Brain pericyte (primary cell): Measurements from ENCODE around the gene RAD51B.

Experiments used
- DNase-seq: peaks from one replicate; pipeline ENCODE4 v3.0.0-alpha.2; 2012; ENCODE audit warnings: low read depth, low spot score

RAD51B gene

DNA sequence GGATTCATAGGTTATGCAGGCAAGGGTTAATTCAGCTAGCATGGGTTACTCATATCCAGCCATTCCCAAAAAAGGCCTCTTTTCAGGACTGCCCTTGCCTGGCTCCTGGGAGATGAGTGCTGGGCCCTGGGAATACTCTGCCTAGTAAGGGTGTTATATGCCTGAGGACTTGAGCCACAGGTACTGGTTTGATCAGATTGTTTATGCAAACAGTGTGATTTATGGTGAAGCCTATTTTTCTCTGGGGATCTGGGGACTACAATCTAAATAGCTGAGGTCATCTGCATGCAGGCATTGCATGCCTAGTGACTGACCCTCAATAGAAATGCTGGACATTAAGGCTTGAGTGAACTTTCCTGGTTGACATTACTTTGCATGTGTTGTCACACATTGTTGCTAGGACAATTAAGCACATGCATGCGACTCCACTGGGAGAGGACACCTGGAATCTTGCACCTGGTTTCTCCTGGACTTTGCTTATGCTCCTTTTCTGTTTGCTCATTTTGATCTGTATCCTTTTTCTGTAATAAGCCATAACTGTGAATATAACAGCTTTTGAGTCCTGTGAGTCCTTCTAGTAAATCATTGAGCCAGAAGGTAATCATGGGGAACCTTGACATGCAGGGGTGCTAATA is 73.0 kb downstream of the RAD51B start:
- no peak for DNase-seq

DNA sequence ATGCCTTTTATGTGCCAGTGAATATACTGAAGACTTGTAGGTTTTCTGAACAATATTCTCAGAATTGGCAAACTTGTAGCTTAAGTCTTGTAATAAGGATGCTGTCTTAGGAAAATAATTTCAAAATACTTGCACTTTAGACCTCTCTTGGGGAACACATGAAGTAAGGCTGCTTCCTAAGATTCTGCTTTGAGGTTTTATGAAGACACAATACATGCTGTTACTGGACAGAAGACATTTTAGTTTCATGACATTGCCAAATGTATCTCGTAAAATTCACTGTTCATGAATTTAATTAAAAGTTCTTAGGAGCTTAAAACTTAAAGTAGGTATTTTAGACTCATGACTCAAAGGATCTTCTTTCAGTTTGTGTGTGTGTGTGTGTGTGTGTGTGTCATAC is 80.7 kb downstream of the RAD51B start:
- DNase-seq = no peak

DNA sequence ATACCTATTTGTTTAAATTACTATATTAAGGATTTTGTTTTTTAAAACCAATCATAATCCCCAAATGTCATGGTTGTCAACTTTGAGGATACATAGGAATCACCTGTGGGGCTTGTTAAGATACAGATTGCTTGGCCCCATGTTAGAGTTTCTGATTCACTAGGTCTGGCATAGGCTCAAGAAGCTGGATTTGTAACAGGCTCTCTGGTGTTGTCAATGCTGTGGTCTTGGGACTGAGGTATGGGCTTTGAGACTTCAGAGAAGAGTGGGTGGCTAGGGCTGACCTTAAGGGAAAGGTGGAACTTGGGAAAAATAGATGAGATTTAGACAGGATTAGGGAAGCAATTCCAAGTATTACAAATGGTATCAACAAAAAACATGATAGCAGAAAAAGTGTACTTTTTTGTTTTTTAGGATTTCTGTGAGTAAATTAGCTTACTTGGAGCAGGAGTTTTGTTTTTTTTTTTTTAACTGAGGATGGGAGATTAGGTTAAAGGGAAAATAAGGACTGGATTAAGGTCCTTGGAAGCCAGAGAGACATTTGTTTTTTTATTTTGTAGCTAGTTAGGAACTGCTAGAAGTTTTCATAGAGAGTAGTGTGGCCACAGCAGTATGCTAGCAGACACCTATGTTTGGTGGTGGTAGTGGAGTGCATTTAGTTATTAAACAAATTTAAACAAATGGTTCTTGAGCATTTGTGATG is 88.6 kb downstream of the RAD51B start:
- DNase-seq = no peak

DNA sequence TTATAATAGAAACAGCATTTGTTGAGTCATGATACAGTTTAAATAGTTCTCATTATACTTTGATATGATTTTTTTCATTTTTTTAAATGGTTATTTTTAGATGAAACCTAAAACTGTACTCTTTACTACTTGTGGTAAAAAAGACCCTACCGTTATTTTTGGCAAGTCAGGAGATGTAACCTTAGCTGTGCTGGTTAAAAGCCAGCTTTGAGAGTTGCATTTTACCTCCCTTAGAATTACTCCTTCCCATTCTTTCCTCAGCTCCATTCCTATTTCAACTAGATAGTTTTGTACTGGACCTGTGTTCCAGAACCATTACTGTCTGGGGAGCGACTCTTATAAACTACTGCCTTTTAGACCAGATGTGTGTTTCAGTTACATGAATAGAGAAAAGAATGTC is 92.0 kb downstream of the RAD51B start:
- DNase-seq = no peak

DNA sequence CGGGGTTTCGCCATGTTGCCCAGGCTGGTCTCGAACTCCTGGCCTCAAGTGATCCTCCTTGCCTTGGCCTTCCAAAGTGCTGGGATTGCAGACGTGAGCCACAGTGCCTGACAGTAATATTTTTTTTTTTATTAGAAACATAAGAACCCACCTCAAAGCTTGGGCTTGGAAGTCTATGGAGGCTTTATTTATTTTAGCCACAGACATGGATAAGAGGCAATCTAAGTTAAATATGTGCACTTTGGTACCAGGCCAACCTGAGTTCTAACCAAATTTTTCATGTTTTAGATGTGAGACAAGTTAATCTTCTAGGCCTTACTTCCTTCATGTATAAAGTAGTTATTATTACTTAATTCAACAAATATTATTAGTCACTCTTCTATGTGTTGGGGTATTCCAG is 96.9 kb downstream of the RAD51B start:
- DNase-seq = no peak

DNA sequence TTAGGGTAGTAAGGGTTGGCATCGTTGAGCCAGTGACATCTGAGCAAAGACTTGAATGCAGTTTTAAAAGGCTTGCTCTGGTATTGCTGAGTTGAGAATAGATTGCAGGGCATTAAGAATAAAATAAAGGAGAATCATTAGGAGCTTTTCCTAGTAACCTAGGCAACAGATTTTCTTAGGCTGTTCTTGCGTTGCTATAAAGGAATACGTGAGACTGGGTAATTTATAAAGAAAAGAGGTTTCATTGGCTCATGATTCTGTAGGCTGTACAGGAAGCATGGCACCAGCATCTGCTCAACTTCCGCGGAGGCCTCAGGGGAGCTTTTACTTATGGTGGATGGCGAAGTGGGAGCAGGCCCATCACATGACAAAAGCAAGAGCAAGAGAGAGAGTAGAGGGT is 97.4 kb downstream of the RAD51B start:
- DNase-seq = no peak

DNA sequence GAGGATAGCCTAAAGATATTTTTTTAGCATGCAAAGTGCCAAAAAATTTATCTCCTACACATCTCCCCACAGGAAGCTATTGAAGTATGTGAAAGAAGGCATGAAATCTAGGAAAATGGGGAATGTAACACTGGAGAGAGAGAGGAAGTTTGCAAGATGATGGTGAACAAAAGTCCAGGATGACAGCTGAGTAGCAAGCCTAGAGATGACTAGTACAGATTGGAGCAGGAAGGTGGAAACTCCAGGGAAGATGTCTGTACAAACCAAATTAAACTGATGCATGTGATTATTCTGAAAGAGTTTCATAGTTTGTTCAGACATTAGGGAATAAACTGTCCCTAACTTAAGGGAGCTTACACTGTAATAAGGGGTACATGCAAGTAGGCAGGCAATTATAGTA is 99.3 kb downstream of the RAD51B start:
- no peak for DNase-seq

DNA sequence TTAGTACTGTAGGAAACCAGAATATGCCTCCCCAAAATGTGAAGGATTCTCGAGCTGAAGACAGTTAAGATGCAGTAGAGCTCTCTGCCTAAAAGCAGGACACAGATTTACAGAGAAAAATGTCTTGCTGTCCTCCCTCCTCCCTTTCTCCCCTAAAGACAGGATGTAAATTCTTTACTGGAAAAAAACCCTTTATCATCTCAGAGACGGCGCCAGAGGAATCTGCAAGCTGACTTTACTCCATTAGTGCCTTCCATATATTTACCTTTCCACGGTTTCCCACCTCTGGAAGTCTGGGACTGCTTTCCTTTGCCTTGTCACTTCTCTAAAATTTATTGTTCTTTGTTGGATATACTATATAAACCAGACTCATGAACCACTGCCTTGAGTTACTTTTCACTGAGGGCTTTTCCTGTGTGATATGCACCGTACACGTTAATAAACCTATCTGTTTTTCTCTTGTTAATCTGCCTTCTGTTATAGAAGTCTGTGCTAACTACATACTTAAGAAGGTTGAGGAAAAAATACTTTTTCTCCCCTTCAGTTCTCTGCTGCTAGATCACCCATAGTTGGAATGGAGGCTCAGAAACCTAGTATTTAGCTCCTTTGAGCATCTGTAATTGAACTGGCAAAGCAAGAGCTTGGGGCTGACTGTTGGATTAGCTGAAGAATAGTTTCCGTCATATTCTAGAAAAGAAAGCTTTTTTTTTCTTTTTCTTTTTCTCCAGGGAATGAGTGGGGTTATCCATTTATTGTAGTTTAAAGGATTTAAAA is 99.9 kb downstream of the RAD51B start:
- DNase-seq = no peak

DNA sequence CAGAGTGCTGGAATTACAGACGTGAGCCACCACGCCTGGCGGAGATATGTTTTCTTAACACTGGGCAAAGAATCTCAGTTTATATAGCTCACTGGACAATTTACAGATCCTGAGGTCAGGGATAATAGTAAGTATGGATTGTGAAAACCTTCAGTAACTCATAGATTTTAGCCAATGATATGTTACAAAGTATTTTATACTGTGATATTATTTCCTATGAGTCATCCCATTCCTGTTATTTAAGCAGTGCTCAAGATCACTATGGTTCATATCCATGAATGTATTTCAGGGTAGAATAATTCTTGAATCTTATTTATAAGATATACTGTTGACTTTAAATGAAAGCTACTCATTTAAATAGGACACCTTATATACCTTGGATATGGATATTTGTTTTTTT is 107.2 kb downstream of the RAD51B start:
- no peak for DNase-seq

DNA sequence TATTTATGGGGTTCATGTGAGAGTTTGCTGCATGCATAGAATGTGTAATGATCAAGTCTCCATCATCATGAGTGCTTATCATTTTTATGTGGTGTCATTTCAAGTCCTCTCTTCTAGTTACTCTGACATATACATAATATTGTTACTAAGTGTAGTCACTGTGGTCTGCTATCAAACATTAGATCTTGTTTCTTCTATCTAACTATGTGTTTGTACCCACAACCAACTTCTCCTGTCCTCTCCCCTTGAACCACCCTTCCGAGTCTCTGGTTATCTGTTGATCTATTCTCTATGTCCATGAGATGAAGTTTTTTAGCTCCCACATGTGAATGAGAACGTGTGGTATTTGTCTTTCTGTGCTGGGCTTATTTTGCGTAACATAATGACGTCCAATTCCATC is 107.7 kb downstream of the RAD51B start:
- no peak for DNase-seq

DNA sequence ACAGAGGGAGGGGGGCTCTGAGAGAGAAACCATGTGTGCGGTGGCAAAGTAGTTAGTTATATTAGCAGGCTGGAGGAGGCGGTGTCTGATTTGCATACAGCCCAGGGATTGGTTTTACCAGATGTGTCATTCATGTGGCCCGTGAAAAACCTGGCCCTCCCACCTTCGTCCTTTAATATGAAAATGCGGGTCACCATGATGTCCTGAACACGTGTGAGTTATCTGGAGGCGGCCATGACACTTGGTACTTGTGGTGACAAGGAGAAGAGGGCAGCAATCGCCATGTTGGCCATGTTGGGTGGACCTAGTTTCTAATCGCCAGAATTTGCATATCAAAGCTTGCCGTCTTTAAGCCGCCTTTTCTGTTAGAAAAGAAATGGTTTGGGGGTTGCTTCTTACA is 108.8 kb downstream of the RAD51B start:
- no peak for DNase-seq

DNA sequence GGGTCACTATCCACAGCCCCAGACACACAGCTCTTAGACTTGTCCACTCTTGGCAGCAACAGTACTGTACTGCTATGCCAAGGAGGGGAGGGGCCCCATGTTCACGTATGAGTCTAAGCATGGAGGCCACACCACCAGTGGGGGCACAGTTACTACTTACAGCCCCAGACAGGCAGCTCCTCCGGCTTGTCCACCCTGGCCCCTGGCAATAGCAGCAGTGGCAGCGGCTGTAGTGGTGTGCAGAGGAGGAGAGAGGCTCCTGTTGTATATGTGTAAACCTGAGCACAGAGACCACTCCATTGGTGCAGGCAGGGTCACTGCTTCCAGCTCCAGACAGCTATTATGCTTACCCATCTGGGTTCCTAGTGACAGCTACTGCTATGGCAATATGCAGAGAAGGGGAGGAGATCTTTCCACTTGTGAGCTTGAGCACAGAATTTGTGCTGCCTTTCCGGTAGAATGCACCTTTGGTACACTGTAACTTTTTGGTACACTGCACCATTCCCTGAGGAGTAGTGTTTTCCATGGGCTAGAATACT is 113.2 kb downstream of the RAD51B start:
- no peak for DNase-seq

DNA sequence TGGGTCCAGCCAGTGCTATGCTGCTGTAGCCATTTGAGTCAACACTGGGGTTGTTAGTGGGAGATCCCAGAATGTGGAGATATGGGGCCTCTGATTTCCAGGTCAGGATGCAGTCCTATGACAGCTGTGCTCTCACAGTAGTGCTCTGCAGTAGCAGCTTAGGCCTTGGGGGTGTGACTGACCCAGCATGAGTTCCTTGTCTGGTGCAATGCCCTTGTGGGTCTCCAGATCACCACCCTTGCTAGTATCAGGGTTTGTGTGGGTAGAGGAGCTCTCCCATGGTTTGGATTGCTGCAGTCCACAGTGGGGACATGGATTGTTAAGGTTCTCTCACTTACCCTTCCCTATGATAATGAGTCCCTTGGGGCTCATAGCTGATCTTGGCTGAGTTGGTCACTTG is 113.7 kb downstream of the RAD51B start:
- no peak for DNase-seq

DNA sequence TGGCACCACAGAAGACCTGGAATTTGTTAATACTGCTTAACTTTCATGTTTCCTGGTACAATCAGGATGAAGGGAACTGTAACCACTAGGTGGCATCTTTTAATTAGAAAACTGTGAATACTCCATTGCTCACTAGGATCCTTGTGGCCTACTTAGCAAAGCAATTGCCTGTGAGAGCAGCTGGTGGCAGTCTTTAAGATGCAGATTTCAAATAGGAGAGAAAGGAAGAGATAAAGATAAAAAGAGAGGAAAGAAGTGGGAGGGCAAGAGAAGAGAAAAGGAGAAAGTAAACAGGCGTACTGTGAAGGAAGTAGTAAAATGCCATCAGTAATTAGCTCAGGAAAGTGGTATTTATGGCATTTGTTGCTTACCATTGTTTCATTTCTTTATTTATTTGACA is 114.5 kb downstream of the RAD51B start:
- DNase-seq = peak; percentile 57

DNA sequence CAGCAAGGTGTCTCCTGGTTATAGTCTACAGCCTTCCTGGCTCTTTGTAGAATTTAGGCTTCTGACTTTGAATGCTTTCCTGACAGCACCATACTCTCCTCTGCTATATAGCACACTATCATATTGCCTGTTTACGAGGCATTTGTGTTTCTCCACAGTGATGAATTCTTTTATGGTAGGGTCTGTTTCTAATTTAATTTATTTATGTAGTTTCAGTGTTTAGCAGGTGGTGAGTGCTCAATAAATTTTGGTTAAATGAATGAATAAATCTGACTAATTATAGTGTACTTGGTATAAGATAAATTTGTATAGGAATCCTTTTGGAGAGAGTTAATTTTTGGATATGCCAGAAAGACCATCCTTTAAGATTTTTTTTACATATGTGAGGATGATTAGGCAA is 115.3 kb downstream of the RAD51B start:
- DNase-seq = no peak

DNA sequence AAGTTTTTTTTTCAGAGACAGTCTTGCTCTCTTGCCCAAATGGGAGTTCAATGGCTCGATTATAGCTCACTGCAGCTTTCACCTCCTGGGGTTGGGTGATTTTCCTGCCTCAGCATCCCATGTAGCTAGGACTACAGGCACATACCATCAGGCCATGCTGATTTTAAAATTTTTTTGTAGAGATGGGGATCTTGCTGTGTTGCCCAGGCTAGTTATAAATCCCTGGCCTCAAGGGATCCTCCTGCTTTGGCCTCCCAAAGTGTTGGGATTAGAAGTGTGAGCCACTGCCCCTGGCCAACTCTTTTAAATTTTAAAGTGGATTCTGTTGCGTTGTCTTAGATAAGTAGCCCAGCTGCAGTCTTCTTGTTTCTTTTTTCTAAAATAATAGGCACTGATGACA is 115.8 kb downstream of the RAD51B start:
- DNase-seq = no peak

DNA sequence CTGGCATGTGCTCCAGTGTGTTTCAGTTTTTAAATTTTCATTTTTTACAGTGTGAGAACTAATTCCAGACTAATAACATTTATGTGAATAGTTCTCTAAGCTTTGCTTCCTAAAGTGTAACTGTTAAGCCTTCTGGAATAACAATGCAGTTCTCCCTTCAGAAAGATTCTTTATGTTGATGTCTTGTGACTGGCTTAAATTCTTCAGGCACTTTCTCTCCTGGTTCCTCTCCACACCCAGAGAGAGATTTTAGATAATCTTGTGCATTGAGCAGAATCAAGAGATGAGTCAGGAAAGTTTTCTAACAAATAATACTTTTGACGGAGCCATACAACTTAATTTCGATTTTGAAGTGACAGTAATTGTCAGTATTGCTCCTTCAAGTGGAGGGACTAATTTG is 118.5 kb downstream of the RAD51B start:
- no peak for DNase-seq

DNA sequence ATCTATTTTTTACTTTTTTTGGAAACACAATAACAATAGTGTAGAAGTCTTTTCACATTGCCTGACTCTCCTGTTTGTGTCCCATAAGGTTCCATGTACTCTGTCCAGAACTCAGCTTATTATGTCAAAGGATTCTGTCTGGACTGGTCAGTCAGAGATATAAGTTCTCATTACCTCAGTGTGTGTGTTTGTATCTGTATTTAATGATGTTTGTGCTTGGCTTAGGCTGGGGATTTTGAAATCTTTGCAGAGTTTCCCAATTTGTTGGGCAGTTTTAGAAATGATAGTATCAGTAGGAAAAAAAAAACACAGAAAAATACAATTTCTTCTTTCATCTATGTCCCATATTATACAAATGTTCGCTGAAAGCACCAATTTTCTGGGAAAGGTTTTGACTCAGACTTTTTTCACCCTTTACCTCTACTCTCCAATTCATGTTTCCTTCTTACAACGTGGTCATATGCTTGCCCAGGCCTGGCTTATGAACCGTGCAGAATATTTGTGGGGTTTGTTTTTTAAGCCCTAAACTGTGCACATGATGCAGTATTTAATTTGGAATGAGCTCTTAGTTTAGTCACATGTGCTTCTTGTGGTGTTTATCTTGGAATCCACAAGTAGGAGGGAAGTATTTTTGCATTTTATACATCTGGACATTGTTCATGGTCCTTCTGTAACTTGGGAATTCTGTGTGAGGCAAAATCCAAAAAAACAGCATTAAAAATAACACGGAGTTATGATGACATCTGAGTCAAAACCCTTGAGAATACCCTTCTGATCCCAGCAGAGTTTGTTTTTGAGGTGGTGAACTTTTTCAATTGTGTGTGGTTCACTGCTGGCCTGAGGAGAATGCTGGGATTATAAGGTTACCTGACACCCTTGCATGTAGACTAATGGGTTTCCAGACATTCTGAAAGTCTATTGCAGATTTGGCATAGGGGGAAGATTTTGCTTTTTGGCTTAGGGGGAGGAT is 121.2 kb downstream of the RAD51B start:
- peak; percentile 96 for DNase-seq

DNA sequence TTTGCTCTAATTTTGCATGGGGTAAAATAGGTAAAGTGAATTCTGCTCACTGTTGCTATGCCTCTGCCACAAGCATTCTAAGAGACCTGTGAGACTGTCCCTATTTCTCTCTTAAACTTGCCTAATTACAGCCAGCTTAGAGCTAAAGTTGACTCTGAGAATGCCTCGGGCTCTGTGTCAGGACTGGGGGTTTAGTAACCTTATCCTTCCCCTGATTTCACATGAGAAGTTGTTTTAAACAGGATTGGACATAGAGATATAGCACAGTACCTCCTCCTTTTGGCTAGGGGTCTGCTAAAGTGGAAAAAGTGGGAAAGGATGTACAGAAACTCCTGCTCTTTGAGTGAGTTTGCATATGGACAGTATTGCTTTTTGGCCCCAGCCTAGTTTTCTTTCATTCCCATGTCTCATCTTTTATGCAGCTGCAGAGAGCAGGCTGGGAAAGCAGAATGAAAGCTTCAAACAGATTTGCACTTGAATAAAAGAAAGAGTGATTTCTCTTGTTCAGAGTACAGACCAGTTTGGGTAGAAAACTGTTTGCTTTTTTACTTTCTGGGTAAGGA is 122.0 kb downstream of the RAD51B start:
- DNase-seq = peak; percentile 37

DNA sequence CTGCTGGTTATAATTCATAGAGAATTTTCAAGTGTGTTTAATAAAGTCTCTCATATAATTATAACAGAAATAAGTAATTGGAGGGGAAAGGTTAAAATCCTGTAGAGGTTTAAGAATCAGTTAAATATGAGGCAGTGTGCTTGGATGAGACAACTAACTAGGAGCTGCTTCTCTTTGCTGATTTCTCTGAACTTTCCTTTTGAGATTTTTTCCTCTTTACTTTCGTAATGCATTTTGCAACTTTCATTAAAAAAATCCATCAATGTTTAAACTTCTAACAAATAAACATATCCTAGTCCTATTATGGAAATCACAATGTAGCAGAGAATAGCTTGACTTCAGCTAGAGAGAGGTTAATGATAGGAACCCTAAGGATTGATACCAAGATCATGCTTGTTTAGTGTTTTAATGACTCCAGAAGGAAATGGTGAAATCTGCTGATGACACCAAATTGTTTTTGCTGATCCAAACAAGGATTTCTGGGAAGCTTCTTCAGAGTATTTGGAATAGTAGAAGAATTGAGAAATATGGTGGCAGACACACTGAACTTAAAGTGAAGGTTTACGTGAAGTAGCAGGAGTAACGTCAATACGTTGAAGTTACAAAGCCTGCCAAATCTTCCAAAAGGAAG is 122.6 kb downstream of the RAD51B start:
- DNase-seq = no peak

DNA sequence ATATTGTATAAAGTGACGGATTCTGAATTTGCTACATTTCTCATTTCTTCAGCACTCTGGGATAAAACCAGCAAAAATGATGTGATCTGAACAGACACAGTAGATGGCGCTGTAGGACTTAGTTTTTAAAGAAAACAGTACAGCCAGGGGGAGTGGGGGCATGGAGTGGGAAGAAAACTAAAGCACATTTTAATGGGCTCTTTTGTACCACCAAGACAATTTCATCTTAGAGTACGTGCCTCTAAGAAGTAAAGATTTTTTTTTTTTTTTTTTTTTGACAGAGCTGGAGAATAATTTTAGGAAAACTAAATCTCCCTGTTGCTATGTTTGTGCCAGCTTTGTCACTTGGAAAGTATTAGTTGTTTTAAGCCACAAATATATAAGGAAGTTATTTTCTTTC is 124.4 kb downstream of the RAD51B start:
- DNase-seq = peak; percentile 80
